ENCODE results near the gene CCL13.
A peak's percentile ranks its signal among the peaks of the same experiment; 100 is the strongest.

CCL13 gene

DNA sequence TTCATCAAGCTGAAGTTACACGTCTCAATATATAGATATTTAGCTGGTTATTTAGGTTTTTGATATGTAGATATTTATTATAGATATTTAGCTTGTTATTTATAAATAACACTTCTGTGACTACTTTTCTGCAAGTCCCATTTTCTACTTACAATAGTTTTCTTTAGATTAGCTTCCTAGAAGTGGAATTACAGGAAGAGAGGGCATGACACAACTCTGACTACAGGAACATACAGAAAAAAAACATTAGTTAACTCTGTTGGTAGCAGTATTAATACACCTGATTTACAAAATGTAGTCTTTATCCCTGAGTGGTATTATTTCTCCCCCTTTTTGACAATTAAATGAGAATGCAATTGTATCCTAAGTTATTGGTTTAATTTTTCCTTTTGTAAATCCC is 28.0 kb downstream of the CCL13 start:
- DNase-seq: no peak

DNA sequence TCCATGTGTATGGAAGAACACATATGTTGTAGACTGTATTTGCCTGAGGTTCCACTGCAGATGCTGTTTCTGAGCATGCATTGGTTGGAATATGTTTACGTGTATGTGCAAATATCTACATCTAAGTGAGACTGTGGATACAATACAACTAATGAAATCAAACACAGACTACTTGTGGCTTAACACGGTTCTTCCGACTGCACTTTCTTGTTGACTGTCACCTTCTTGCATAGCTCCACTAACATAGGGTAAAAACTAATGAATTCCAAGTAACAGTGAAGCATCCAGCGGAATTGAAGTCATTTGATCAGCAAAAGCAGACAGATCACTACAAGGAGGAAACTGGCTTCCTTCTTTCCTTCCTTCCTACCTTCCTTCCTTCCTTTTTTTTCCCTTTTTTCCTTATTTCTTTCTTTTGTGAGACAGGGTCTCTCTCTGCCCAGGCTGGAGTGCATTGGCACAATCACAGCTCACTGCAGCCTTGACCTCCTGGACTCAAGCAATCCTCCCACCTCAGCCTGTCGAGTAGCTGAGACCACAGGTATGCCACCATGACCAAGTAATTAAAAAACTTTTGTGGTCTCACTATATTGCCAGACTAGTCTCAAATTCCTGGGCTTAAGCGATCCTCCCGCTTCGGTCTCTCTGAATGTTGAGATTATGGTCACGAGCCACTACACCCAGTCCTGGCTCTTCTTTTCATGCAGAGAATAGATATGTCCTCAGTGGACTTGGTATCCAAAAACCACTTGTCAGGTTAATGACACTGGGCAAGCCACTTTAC is 28.7 kb downstream of the CCL13 start:
- no peak for DNase-seq

DNA sequence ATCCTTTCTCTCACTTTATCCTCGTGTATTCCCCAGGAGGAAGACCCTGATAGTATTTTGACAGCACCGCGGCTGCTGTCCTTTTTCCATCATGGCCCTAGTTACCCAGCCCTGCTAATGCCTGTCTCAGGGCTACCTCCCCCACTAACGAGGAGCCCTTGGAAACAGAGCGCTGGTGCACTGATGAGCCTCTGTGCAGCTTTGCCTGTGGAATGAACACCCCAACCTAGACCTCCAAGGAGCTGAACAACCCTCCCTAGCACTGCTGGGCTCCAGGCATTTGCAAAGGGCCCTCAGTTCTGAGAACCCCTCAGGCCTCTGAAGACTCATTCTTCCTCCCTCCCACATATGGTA is 30.0 kb downstream of the CCL13 start:
- no peak for DNase-seq

DNA sequence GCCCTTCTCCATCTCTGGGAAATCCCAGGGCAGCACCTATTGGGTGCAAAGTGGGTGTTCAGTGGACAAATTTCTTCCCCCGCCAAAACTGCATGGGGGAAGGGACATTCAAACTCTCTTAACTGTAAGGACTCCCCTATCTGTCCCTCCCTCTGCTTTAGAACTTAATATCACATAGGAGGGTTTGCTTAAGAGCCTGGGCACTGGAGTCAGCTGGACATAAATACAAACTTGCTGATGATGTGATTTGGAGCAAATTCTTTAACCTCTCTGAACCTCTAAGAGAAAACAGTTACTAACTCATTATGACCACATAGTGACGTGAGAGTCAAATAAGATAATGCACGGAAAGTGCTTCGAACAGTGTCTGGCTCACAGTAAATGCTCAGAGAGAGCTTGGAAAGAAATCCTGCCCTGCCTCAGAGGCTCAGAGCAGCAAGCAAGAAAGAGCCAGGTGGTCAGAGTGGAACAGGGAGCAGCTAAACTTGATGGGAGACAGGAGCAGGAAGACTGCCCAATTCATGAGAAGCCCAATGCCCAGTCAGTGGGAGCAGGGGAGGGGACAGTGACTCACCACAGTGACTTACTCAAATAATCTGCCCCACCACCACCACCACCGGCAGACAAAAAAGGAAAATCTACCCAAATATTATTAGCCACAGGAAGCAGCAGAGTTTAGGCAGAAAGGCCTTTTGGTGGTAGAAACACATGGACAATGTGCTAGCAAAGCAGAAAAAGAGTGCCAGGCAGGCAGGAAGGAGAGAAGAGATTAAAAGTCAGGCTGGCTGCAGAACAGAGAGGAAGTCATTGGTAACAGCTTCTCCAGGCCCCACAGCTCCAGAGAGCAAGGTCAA is 30.6 kb downstream of the CCL13 start:
- DNase-seq: peak in 4 of 56 donors; percentile 10 to 45 (median 15)

DNA sequence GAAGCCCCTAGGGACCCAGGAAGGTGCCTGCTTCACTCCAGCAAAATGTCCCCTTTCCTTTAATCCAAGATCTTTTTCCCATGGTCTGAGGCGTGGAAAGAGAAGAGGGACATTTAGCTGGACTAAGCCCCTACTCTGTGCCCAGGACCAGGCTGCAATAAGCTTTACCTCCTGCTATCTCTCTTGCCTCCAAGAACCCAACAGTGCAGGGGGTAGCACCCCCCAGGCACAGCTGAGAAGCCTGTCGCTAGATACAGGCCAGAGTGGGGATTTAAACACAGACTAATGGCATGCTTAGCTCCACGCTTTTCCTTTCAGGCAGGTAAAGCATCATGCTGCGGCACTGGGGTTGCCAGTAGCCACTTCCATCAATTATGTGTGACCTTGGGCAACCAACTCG is 31.3 kb downstream of the CCL13 start:
- DNase-seq: no peak

DNA sequence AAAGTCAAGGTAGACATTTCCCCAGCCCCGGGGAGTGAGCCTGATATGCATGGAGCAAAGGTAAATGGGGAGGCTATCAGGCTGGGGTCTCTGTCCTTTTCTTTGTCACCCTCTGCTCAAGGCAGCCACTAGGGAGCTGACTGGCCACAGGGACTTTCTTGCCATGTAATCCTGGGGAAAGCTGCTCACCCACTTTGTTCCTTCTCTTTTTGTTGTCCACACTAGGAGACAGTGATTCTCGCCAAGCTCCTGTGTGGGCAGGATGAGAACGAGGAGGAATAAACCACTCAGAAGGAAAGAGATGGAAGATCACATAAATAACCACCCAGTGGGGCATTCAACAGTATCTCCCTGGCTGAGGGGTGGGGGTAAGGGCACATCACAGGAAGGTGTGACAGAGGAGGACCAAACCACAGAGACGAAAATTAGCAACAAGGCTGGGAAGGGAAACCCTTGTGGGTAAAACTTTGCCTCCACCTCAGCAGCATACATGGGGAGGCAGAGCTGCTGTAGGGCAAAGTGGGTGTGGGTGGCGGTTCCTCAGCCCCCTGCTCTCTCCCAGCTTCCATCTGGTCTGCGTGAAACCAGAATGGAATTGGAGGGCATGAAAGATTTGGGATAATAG is 33.0 kb downstream of the CCL13 start:
- DNase-seq: no peak

DNA sequence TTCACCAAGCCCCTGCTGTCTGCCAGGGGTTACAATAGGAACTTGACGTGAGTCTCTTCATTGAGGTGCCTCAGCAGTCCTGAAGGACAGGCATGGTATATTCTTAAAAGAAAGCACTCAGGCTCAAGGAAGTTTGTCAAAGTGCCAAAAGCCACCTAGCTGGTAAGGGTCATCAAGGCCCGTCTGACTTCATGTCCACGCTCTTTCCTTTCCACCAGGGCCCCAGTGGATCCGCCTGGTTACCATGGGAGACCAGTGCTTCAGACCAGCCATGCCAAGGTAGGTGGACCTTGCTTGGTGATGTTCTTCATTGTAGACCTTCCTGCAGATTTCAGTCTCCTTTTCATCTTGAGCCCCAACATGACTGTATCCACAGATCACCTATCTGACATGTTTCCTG is 34.4 kb downstream of the CCL13 start:
- DNase-seq: no peak

DNA sequence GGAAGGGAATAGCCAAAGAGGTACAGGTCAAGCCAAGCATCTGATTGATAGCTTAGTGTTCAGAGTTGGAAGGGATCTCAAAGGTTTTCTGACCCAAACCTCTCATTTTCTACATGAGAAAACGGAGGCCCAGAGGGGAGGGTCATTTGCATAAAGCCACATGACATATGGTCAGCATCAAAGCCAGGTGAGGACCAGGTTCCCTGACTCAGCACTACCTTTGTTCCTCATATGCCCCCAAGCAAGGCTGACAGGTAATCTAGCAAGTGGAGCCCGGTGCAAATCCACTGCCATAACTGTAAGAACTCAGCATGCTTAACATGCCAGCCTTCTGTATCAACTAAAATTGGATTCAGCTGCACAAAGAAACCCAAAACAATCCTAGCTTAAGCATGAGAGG is 35.0 kb downstream of the CCL13 start:
- DNase-seq: no peak

DNA sequence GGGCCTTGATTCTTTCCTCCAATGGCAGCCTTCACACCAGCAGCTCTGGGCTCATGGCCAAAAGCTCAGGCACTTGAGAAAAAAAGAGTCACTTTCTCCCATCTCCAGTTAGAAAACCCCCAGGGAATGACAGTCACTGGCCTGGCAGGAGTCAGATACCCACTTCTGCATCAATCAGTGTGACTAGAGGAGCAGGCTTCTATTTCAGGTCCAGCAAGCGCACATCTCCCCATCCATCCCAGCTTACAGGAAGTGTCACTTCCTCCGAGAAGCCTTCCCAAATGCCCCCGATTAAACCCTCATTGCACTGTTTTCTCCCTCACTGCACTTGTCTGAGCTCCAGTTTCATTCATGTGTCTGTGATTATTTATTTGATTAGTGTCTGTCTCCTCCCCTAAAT is 37.1 kb downstream of the CCL13 start:
- DNase-seq: no peak

DNA sequence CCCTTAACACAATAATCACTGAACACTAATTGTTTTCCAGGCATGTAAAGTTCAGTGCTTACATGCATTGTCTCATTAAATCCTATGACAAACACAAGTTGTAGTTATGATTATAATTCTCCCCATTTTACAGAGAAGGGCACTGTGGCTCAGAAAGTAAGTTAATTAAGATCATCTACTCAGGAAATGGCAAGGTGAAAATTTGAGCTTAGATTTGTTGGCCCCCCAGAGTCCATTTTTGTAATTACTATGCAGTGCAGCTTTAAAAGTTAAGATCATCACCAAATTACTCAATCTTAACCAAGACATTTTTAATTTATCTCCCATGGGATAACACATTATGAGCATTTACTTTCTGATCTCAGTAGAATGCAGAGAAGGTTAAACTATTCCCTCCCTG is 41.0 kb downstream of the CCL13 start:
- no peak for DNase-seq

DNA sequence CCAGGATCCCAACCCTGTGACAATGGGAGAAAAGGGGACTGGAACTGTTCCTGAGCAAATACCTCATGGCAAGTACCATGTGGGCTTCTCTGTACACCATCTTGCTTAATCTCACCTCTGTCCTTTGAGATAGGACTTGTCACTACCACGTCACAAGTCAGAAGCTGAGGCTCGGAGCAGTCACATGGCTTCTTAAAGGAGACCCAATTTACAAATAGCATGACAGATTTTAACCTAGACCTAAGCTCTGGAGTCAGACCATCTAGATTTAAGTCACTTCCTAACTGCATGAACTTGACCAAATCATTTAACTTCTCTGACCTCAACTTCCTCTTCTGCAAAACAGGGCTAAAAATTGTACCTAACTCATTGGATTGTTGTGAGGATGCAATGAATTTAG is 42.7 kb downstream of the CCL13 start:
- DNase-seq: no peak

DNA sequence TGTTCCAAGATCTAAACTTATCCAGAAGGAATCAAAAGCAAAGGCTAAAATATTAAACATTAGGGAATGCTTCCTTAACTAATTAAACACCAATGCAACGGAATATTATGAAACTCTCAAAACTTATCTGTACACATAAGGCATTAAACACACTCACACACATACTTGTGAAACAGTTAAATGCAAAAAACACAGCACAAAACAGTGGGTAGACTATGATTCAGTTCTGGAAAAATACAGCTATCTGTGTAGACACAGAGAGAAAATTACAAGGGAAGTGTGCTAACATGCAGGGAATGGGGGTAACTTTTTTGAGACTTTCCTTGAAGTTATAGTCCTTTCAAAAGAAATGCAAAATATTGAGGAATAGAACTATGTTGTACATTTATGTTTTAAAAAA is 43.4 kb downstream of the CCL13 start:
- no peak for DNase-seq

DNA sequence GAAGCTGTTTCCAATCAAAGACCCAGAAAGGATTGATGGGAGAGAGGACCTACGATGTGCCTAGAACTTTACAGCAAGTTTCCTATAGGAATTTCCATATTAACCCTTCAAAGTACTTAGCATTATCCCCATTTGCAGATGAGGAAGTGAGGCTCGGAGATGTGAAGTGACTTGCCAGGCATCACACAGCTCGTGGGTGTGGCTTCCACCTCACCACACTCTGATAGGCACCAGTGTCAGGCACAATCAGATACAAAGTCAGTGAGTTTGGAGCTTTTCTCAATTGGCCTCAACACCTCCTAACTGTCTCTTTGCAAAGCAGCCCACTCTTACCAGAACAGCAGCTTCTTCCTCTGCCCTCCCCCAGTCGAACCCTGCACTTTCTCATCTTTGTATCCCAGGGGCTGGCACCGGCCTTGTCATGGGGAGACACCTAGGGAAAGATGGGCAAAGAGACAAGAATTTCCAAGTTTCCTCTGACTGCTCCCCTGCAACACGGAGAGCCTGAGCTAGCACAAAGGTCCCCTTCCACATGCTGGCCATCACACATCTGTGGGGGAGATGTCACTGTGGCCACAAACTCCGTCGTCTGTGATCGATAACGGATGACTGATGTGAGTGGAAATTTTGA is 44.1 kb downstream of the CCL13 start:
- DNase-seq: no peak

DNA sequence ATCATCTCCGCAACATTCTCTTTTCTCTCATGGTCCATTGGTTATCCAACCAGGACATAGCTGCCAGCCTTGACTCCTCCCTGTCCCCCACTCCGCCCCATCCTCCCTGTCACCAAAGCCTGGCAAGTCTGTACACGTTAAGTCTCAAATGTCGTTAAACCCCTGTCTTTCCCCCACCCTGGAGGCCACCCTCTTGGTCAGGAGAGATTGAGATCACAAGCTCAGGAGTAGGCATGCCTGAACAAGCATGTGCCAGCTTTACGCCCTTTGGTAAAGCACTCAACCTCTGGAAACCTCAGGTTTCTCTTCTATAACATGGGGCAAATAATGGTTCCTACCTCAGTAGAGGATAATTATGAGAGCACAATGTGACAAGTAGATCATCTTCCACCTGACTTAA is 44.9 kb downstream of the CCL13 start:
- no peak for DNase-seq

DNA sequence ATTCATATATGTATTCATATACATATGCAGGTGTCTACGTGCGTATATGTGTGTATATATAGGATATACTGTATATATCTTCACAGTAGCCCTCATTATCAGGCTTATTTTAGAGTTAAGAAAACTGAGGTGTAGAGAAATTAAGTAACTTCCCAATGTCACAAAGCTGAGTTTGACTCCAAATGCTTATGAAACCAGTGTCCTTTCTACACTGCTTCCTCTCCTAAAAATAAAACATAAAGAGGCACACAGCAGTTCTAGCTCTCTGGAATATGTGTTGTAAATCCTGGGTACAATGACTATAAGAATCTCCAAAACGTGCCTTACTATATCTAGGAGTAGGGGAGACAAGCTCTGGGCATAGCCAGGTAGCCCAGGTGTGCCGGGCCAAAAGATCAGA is 46.7 kb downstream of the CCL13 start:
- DNase-seq: no peak

DNA sequence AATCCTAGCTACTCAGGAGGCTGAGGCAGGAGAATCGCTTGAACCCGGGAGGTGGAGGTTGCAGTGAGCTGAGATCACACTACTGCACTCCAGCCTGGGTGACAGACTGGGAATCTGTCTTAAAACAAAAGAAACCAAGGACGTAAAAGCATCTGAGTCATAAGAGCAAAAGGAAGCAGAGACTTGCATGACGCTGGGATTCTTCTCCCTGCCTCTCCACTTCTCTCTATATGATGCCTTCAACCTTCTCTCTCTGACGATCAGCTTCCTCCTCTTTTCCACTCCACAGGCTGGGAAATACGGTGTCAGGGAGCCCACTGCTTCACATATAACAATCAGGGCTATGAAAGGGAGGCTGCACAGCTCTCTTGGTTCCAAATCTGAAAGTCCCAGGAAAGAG is 49.9 kb downstream of the CCL13 start:
- no peak for DNase-seq
